ENCODE results near the gene R3HCC1L. TPM values are rescaled to one million over a fixed set of nuclear protein-coding genes. Genes with fewer than 3 reads are reported as not detected.

Gene R3HCC1L
- total and polyA plus RNA-seq, 2 of the 4 experiments (the other 2 are of a cell fraction), result 8.3 to 14.7 TPM

DNA sequence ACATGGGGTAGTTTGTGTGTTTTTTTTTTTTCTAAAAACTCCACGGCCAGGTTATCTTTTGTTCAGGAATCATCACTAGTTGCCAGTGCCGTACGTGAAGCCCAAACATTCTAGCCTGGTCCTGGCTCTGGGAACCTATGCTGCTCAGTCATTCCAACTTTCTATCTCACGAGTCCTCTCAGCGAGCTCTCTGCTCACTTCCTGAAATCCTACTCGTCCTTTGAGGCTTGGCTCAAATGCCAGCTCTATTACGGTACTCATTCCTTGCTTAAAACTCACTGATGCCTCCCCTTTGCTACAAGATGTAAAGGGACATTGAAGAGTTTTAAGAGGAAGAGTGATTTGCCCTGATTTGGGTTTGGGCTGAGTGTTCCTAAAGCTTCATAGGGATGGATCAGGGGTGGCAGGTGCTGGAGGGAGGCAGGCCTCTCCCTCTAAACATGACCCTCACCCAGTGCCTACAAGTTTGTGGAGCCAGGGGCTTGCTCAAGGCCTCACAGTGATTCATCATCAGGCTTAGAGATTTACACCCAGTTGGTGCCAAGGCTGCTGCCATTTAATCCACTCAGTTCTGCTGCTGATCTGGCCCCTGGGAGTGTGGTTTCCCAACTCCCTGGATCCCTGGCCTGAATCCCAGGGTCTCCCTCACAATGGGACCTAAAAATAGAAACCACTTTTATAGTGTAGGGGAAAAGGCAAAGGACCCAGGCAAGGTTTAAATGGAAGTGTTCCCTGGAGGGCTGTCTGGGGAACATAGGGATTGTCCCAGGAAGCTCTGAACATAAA lies 46.1 kb upstream of the R3HCC1L start:
- BruUV-seq (replicated peaks), result no TSS peak
- WGBS, 2 experiments (ENCODE audit: extremely low coverage in 2 of 2, insufficient read length in 1 of 2), result 40% methylated on average over 1 of the region's 7 CpGs; no CpG with 5 or more reads in 1 of the 2 experiments
- Histone ChIP-seq H3K4me1 (ENCODE audit: control insufficient read depth, insufficient read depth, low read length) (no peaks in the 10 kb centered on the region), H3K14ac (replicated peaks; ENCODE audit: low read depth, low read length) (no peak overlapping the region), H3K23ac (ENCODE audit: low read depth, low read length) (no peak overlapping the region), H4K8ac (ENCODE audit: low read depth in 2 of 2, low read length in 2 of 2) (no peak overlapping the region), H3K9ac (ENCODE audit: low read depth, low read length) (no peak overlapping the region), H2BK5ac (ENCODE audit: low read depth, low read length, poor library complexity, severe bottlenecking) (no peak overlapping the region), H3K9me1 (ENCODE audit: insufficient read depth, low read length) (no peaks in the 10 kb centered on the region), H2AK9ac (replicated peaks; ENCODE audit: low read depth, low read length, poor library complexity) (no peak overlapping the region), H4K5ac (ENCODE audit: low read depth, low read length) (no peak overlapping the region), H2BK15ac (ENCODE audit: low read depth, low read length) (no peak overlapping the region), H3K4me2 (ENCODE audit: low read depth, low read length) (no peak overlapping the region), H2AK5ac (ENCODE audit: low read depth, low read length) (no peak overlapping the region), H2AFZ (replicated peaks; ENCODE audit: low read length, poor library complexity) (no peak overlapping the region), H4K91ac (ENCODE audit: insufficient read depth, low read depth, low read length) (no peak overlapping the region), H3K18ac (ENCODE audit: low read depth, low read length) (no peak overlapping the region), H4K20me1 (ENCODE audit: insufficient read depth, low read length) (no peaks in the 10 kb centered on the region), H3K56ac (ENCODE audit: extremely low read depth, insufficient read depth, low read length) (no peak overlapping the region), H3K27ac (ENCODE audit: insufficient read depth, low read length) (no peak overlapping the region), H3K27me3 (ENCODE audit: control insufficient read depth, insufficient read depth, low read length) (no peaks in the 10 kb centered on the region), H3K79me1 (ENCODE audit: low read depth in 1 of 2, low read length in 2 of 2) (no peaks in the 10 kb centered on the region), H2BK20ac (ENCODE audit: low read depth, low read length) (no peak overlapping the region), H3K9me3 (ENCODE audit: control insufficient read depth, insufficient read depth, low read length) (no peaks in the 10 kb centered on the region), H2BK120ac (ENCODE audit: low read depth, low read length) (no peak overlapping the region), H3K4me3 (ENCODE audit: insufficient read depth, low read depth, low read length) (no peak overlapping the region), H3K36me3 (ENCODE audit: control insufficient read depth, insufficient read depth, low read length) (no peaks in the 10 kb centered on the region), H3K4ac (ENCODE audit: low read depth, low read length) (no peak overlapping the region)
- TF ChIP-seq RFX5 (IDR thresholded peaks at IDR 0.05; ENCODE audit: low read depth, low read length), result no peak
- no peak for TF ChIP-seq BHLHE40 (IDR thresholded peaks at IDR 0.05; ENCODE audit: low read depth, low read length)
- no peak for TF ChIP-seq POLR2A (IDR thresholded peaks at IDR 0.05; ENCODE audit: low read depth, low read length)
- TF ChIP-seq SMC3 (IDR thresholded peaks at IDR 0.05; ENCODE audit: low read depth, low read length), result no peak
- TF ChIP-seq, protein P1, sequence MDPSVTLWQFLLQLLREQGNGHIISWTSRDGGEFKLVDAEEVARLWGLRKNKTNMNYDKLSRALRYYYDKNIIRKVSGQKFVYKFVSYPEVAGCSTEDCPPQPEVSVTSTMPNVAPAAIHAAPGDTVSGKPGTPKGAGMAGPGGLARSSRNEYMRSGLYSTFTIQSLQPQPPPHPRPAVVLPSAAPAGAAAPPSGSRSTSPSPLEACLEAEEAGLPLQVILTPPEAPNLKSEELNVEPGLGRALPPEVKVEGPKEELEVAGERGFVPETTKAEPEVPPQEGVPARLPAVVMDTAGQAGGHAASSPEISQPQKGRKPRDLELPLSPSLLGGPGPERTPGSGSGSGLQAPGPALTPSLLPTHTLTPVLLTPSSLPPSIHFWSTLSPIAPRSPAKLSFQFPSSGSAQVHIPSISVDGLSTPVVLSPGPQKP (IDR thresholded peaks at IDR 0.05; ENCODE audit: borderline replicate concordance, low read depth, low read length), result no peak
- TF ChIP-seq CEBPB (IDR thresholded peaks at IDR 0.05; ENCODE audit: low read depth, low read length), result no peak
- no peak for TF ChIP-seq MAFK (IDR thresholded peaks at IDR 0.05; ENCODE audit: low read depth, low read length)
- TF ChIP-seq, protein P2, sequence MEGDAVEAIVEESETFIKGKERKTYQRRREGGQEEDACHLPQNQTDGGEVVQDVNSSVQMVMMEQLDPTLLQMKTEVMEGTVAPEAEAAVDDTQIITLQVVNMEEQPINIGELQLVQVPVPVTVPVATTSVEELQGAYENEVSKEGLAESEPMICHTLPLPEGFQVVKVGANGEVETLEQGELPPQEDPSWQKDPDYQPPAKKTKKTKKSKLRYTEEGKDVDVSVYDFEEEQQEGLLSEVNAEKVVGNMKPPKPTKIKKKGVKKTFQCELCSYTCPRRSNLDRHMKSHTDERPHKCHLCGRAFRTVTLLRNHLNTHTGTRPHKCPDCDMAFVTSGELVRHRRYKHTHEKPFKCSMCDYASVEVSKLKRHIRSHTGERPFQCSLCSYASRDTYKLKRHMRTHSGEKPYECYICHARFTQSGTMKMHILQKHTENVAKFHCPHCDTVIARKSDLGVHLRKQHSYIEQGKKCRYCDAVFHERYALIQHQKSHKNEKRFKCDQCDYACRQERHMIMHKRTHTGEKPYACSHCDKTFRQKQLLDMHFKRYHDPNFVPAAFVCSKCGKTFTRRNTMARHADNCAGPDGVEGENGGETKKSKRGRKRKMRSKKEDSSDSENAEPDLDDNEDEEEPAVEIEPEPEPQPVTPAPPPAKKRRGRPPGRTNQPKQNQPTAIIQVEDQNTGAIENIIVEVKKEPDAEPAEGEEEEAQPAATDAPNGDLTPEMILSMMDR (conservative IDR thresholded peaks at IDR 0.05; ENCODE audit: low read depth, low read length), result no peak
- no peak for TF ChIP-seq NFE2L2 (IDR thresholded peaks at IDR 0.05; ENCODE audit: low read depth, low read length)
- no peak for TF ChIP-seq RCOR1 (IDR thresholded peaks at IDR 0.05; ENCODE audit: insufficient replicate concordance, low read length)
- TF ChIP-seq MXI1 (IDR thresholded peaks at IDR 0.05; ENCODE audit: borderline replicate concordance, low read depth, low read length), result no peak
- ChIA-PET CTCF (no interaction called here), POLR2A (ENCODE audit: unreplicated experiment) (no interaction called here)
- intact Hi-C loops (cut with micrococcal nuclease) (no loop called here), dilution Hi-C loops (cut with HindIII; ENCODE audit: low sequenced_read_pairs, unreplicated experiment) (no loop called here), in situ Hi-C loops (cut with MboI; ENCODE audit: low sequenced_read_pairs) (no loop called here)
- ATAC-seq (ENCODE audit: low read depth), result no peak
- DNase-seq, result no peak
